NCI-H2227 (cell line): Measurements from ENCODE around the gene CASS4.

Experiments used
- DNase-seq: peaks from one replicate; lab custom pipeline; 2025; ENCODE audit not compliant: unreplicated experiment; lab: John Stamatoyannopoulos, UW

The CASS4 gene

GRCh38 chr20:56422824-56423189 is 10.7 kb downstream of the CASS4 start:
- DNase-seq = no peak

- no peak for DNase-seq
Measured at GRCh38 chr20:56423211-56423610, 11.2 kb downstream of the CASS4 start.

GRCh38 chr20:56423886-56424285 is 11.8 kb downstream of the CASS4 start:
- no peak for DNase-seq

GRCh38 chr20:56424931-56425330 is 12.9 kb downstream of the CASS4 start:
- no peak for DNase-seq

GRCh38 chr20:56426026-56426425 is 14.0 kb downstream of the CASS4 start:
- DNase-seq = no peak

GRCh38 chr20:56426926-56427325 is 14.9 kb downstream of the CASS4 start:
- no peak for DNase-seq

GRCh38 chr20:56427797-56428196 is 15.7 kb downstream of the CASS4 start:
- DNase-seq = no peak

GRCh38 chr20:56428410-56428809 is 16.4 kb downstream of the CASS4 start:
- DNase-seq = no peak

GRCh38 chr20:56428881-56429280 is 16.8 kb downstream of the CASS4 start:
- no peak for DNase-seq

- DNase-seq = no peak
Measured at GRCh38 chr20:56429502-56429901, 17.4 kb downstream of the CASS4 start.

GRCh38 chr20:56429941-56430340 is 17.9 kb downstream of the CASS4 start:
- DNase-seq = no peak

GRCh38 chr20:56430461-56430860 is 18.4 kb downstream of the CASS4 start:
- no peak for DNase-seq

GRCh38 chr20:56430957-56431356 is 18.9 kb downstream of the CASS4 start:
- no peak for DNase-seq

- DNase-seq = peak; percentile 9
Measured at GRCh38 chr20:56431471-56431870, 19.4 kb downstream of the CASS4 start.

GRCh38 chr20:56433221-56433879 is 21.3 kb downstream of the CASS4 start:
- DNase-seq = no peak

- DNase-seq = no peak
Measured at GRCh38 chr20:56433880-56434255, 21.8 kb downstream of the CASS4 start.

- no peak for DNase-seq
Measured at GRCh38 chr20:56437196-56437960, 25.3 kb downstream of the CASS4 start.

GRCh38 chr20:56438284-56438683 is 26.2 kb downstream of the CASS4 start:
- no peak for DNase-seq

- no peak for DNase-seq
Measured at GRCh38 chr20:56439771-56440291, 27.8 kb downstream of the CASS4 start.

GRCh38 chr20:56440346-56441007 is 28.4 kb downstream of the CASS4 start:
- DNase-seq = no peak

GRCh38 chr20:56442389-56443365 is 30.6 kb downstream of the CASS4 start:
- DNase-seq = no peak
